IgD-negative memory B cell (primary cell): ENCODE measurements around the gene ANKRD9. TPM values are rescaled to one million over a fixed set of nuclear protein-coding genes. Genes with fewer than 3 reads are reported as not detected.
"Not testable (repeated sequence)": the region's sequence is repeated elsewhere in the genome, so short reads cannot be mapped to it uniquely, and the experiment has no call there.

ENCODE experiments used
- H3K27ac Mint-ChIP-seq, 3 donors: one replicate each; pipeline ENCODE4 v1.8.0; 2020 to 2022; ENCODE audit warnings: mild to moderate bottlenecking in 3 of 3, mixed read lengths in 3 of 3, moderate library complexity in 1 of 3
- H3K27me3 Mint-ChIP-seq: one replicate; pipeline ENCODE4 v1.8.0; 2021; ENCODE audit warnings: mixed read lengths
- H3K36me3 Mint-ChIP-seq: one replicate; pipeline ENCODE4 v1.8.0; 2020; ENCODE audit warnings: mild to moderate bottlenecking, mixed read lengths
- H3K4me1 Mint-ChIP-seq, 3 donors: one replicate each; pipeline ENCODE4 v1.8.0; 2020 to 2022; ENCODE audit warnings: mixed read lengths in 3 of 3, mild to moderate bottlenecking in 1 of 3
- H3K4me3 Mint-ChIP-seq, 4 donors: one replicate each; pipeline ENCODE4 v1.8.0; 2020 to 2022; ENCODE audit warnings: mild to moderate bottlenecking in 4 of 4, mixed read lengths in 4 of 4, moderate library complexity in 3 of 4
- H3K9me3 Mint-ChIP-seq, 3 donors: one replicate each; pipeline ENCODE4 v1.8.0; 2020 to 2021; ENCODE audit warnings: mixed read lengths in 3 of 3, mild to moderate bottlenecking in 1 of 3
- polyA plus RNA-seq: library from polyadenylated mRNA; unstranded; fragments of 300-500 nt; fragmentation: Illumina TruSeq; gene quantifications from one replicate; pipeline ENCODE4 v1.2.3, GENCODE V29; 2021

Gene ANKRD9
- polyA plus RNA-seq, 1 donor from 2014 or later = 0.93 TPM

GRCh38 chr14:102541771-102542170 is 32.2 kb upstream of the ANKRD9 start:
- H3K9me3 Mint-ChIP-seq = no peaks in the 10 kb centered on the region
- peaks cover 0 to 2% (median 1%) of the 10 kb centered on the region in 3 donors for H3K4me1 Mint-ChIP-seq
- no peak overlapping the region for H3K4me3 Mint-ChIP-seq
- H3K27ac Mint-ChIP-seq = no peak overlapping the region
- H3K36me3 Mint-ChIP-seq = peaks cover 4% of the 10 kb centered on the region
- peaks cover 17% of the 10 kb centered on the region for H3K27me3 Mint-ChIP-seq

- H3K27ac Mint-ChIP-seq = not testable (repeated sequence)
Observed at GRCh38 chr14:102541029-102541491, 31.5 kb upstream of the ANKRD9 start.

GRCh38 chr14:102540315-102541028 is 30.9 kb upstream of the ANKRD9 start:
- Mint-ChIP-seq H3K4me3 (no peak overlapping the region), H3K27me3 (peaks cover 13% of the 10 kb centered on the region), H3K4me1 (peaks cover 0 to 2% (median 1%) of the 10 kb centered on the region in 3 donors), H3K27ac (no peak overlapping the region), H3K36me3 (no peaks in the 10 kb centered on the region), H3K9me3 (no peaks in the 10 kb centered on the region)

More at GRCh38 chr14:102541029-102541491, 31.5 kb upstream of the ANKRD9 start:
- H3K36me3 Mint-ChIP-seq, H3K4me1 Mint-ChIP-seq, H3K4me3 Mint-ChIP-seq, H3K9me3 Mint-ChIP-seq: not testable (repeated sequence)
- peaks cover 17% of the 10 kb centered on the region for H3K27me3 Mint-ChIP-seq

GRCh38 chr14:102539544-102540314 is 30.2 kb upstream of the ANKRD9 start:
- H3K36me3 Mint-ChIP-seq = no peaks in the 10 kb centered on the region
- peaks cover 0 to 2% (median 1%) of the 10 kb centered on the region in 3 donors for H3K4me1 Mint-ChIP-seq
- peaks cover 10% of the 10 kb centered on the region for H3K27me3 Mint-ChIP-seq
- no peak overlapping the region for H3K4me3 Mint-ChIP-seq
- no peaks in the 10 kb centered on the region for H3K9me3 Mint-ChIP-seq
- no peak overlapping the region for H3K27ac Mint-ChIP-seq

- H3K9me3 Mint-ChIP-seq = no peaks in the 10 kb centered on the region
Observed at GRCh38 chr14:102538602-102539543, 29.3 kb upstream of the ANKRD9 start.

GRCh38 chr14:102537981-102538601 is 28.5 kb upstream of the ANKRD9 start:
- Mint-ChIP-seq H3K27me3 (peaks cover 9% of the 10 kb centered on the region), H3K4me3 (peak overlapping the region in 2 of 4 donors; percentile 28 to 63), H3K9me3 (no peaks in the 10 kb centered on the region), H3K4me1 (peaks cover 0 to 7% (median 7%) of the 10 kb centered on the region in 3 donors), H3K36me3 (no peaks in the 10 kb centered on the region), H3K27ac (no peak overlapping the region)

More at GRCh38 chr14:102538602-102539543, 29.3 kb upstream of the ANKRD9 start:
- H3K36me3 Mint-ChIP-seq = no peaks in the 10 kb centered on the region
- H3K27ac Mint-ChIP-seq = no peak overlapping the region
- H3K27me3 Mint-ChIP-seq = peaks cover 10% of the 10 kb centered on the region
- H3K4me3 Mint-ChIP-seq = no peak overlapping the region
- peaks cover 0 to 2% (median 2%) of the 10 kb centered on the region in 3 donors for H3K4me1 Mint-ChIP-seq

- Mint-ChIP-seq H3K9me3 (no peaks in the 10 kb centered on the region), H3K27me3 (no peaks in the 10 kb centered on the region), H3K4me1 (peaks cover 7 to 15% (median 14%) of the 10 kb centered on the region in 3 donors), H3K36me3 (no peaks in the 10 kb centered on the region), H3K27ac (no peak overlapping the region), H3K4me3 (peak overlapping the region in 2 of 4 donors; percentile 12 to 47)
Observed at GRCh38 chr14:102532204-102532658, 22.7 kb upstream of the ANKRD9 start.

GRCh38 chr14:102530828-102531478 is 21.4 kb upstream of the ANKRD9 start:
- H3K36me3 Mint-ChIP-seq = no peaks in the 10 kb centered on the region
- H3K4me1 Mint-ChIP-seq = peaks cover 7 to 17% (median 15%) of the 10 kb centered on the region in 3 donors
- H3K9me3 Mint-ChIP-seq = no peaks in the 10 kb centered on the region
- peak overlapping the region; percentile 83 to 93 (median 93) for H3K27ac Mint-ChIP-seq
- H3K27me3 Mint-ChIP-seq = no peaks in the 10 kb centered on the region
- peak overlapping the region; percentile 72 to 94 (median 82) for H3K4me3 Mint-ChIP-seq

GRCh38 chr14:102528431-102529170 is 19.0 kb upstream of the ANKRD9 start:
- no peaks in the 10 kb centered on the region for H3K27me3 Mint-ChIP-seq
- H3K27ac Mint-ChIP-seq = no peak overlapping the region
- H3K4me3 Mint-ChIP-seq = peak overlapping the region in 1 of 4 donors; percentile 55
- H3K9me3 Mint-ChIP-seq = no peaks in the 10 kb centered on the region
- H3K36me3 Mint-ChIP-seq = no peaks in the 10 kb centered on the region
- peaks cover 18 to 32% (median 26%) of the 10 kb centered on the region in 3 donors for H3K4me1 Mint-ChIP-seq

- Mint-ChIP-seq H3K36me3 (no peaks in the 10 kb centered on the region), H3K27ac (peak overlapping the region; percentile 66 to 91 (median 81)), H3K9me3 (no peaks in the 10 kb centered on the region), H3K4me1 (peaks cover 16 to 29% (median 26%) of the 10 kb centered on the region in 3 donors), H3K4me3 (peak overlapping the region; percentile 83 to 98 (median 90)), H3K27me3 (no peaks in the 10 kb centered on the region)
Observed at GRCh38 chr14:102525929-102526497, 16.4 kb upstream of the ANKRD9 start.

GRCh38 chr14:102525219-102525928 is 15.8 kb upstream of the ANKRD9 start:
- Mint-ChIP-seq H3K4me3 (peak overlapping the region; percentile 83 to 98 (median 90)), H3K9me3 (no peaks in the 10 kb centered on the region), H3K36me3 (no peaks in the 10 kb centered on the region), H3K27me3 (no peaks in the 10 kb centered on the region), H3K27ac (peak overlapping the region; percentile 66 to 91 (median 87)), H3K4me1 (peaks cover 11 to 26% (median 22%) of the 10 kb centered on the region in 3 donors)

GRCh38 chr14:102524451-102525218 is 15.1 kb upstream of the ANKRD9 start:
- Mint-ChIP-seq H3K4me3 (peak overlapping the region; percentile 83 to 98 (median 90)), H3K27me3 (no peaks in the 10 kb centered on the region), H3K9me3 (no peaks in the 10 kb centered on the region), H3K4me1 (peaks cover 11 to 25% (median 20%) of the 10 kb centered on the region in 3 donors), H3K36me3 (no peaks in the 10 kb centered on the region), H3K27ac (peak overlapping the region; percentile 66 to 91 (median 87))
